Measurements from ENCODE around the gene IFNB1. TPM values are rescaled to one million over a fixed set of nuclear protein-coding genes. Genes with fewer than 3 reads are reported as not detected.

IFNB1 gene
- total RNA-seq, 2 donors from 2014 or later, result not detected

GRCh38 chr9:21056931-21057330, 20.8 kb downstream of the IFNB1 start:
- Histone ChIP-seq H3K4me1 (ENCODE audit: control insufficient read depth, insufficient read depth, low read length) (no peaks in the 10 kb centered on the region), H3K9ac (ENCODE audit: extremely low read depth, low read length, poor library complexity, severe bottlenecking) (no peak overlapping the region), H3K36me3 (ENCODE audit: control insufficient read depth, insufficient read depth, low read length) (no peaks in the 10 kb centered on the region), H3K27me3 (ENCODE audit: control insufficient read depth, insufficient read depth, low read length, poor library complexity, severe bottlenecking) (no peaks in the 10 kb centered on the region), H3K9me3 (ENCODE audit: control insufficient read depth, low read length) (no peaks in the 10 kb centered on the region), H3K4me3 (ENCODE audit: low read length) (no peak overlapping the region), H3K27ac (ENCODE audit: low read depth, low read length) (no peak overlapping the region)
- H3K27me3 Mint-ChIP-seq (ENCODE audit: insufficient read depth), result no peaks in the 10 kb centered on the region
- 81 to 83% methylated on average over 1 of the region's 1 CpG for WGBS, 2 experiments (ENCODE audit: insufficient coverage in 1 of 2, insufficient read length in 1 of 2)
- H3K4me3 Mint-ChIP-seq, result no peak overlapping the region
- H3K9me3 Mint-ChIP-seq, result no peaks in the 10 kb centered on the region
- no peaks in the 10 kb centered on the region for H3K36me3 Mint-ChIP-seq (ENCODE audit: low read depth)
- H3K27ac Mint-ChIP-seq, result no peak overlapping the region
- DNase-seq, result no peak
- TF ChIP-seq CTCF (conservative IDR thresholded peaks at IDR 0.05), result no peak
- H3K4me1 Mint-ChIP-seq, result no peaks in the 10 kb centered on the region

- Mint-ChIP-seq H3K27ac (no peak overlapping the region), H3K4me1 (no peaks in the 10 kb centered on the region), H3K4me3 (no peak overlapping the region), H3K27me3 (ENCODE audit: insufficient read depth) (no peaks in the 10 kb centered on the region), H3K9me3 (no peaks in the 10 kb centered on the region), H3K36me3 (ENCODE audit: low read depth) (no peaks in the 10 kb centered on the region)
- Histone ChIP-seq H3K27me3 (ENCODE audit: control insufficient read depth, insufficient read depth, low read length, poor library complexity, severe bottlenecking) (no peaks in the 10 kb centered on the region), H3K9ac (ENCODE audit: extremely low read depth, low read length, poor library complexity, severe bottlenecking) (no peak overlapping the region), H3K36me3 (ENCODE audit: control insufficient read depth, insufficient read depth, low read length) (no peaks in the 10 kb centered on the region), H3K4me1 (ENCODE audit: control insufficient read depth, insufficient read depth, low read length) (no peaks in the 10 kb centered on the region), H3K9me3 (ENCODE audit: control insufficient read depth, low read length) (no peaks in the 10 kb centered on the region), H3K4me3 (ENCODE audit: low read length) (no peak overlapping the region), H3K27ac (ENCODE audit: low read depth, low read length) (no peak overlapping the region)
- no peak for TF ChIP-seq CTCF (conservative IDR thresholded peaks at IDR 0.05)
- no peak for DNase-seq
- 90 to 92% methylated on average over 1 to 2 of the region's 2 CpGs for WGBS, 2 experiments (ENCODE audit: insufficient coverage in 1 of 2, insufficient read length in 1 of 2)
These were observed 23.9 kb downstream of the IFNB1 start for GRCh38 chr9:21053851-21054250.

GRCh38 chr9:21047281-21047691, 30.5 kb downstream of the IFNB1 start:
- Mint-ChIP-seq H3K27ac (no peak overlapping the region), H3K4me3 (no peak overlapping the region), H3K36me3 (ENCODE audit: low read depth) (no peaks in the 10 kb centered on the region), H3K27me3 (ENCODE audit: insufficient read depth) (no peaks in the 10 kb centered on the region), H3K9me3 (no peaks in the 10 kb centered on the region), H3K4me1 (peaks cover 4% of the 10 kb centered on the region)
- Histone ChIP-seq H3K4me3 (ENCODE audit: low read length) (no peak overlapping the region), H3K9me3 (ENCODE audit: control insufficient read depth, low read length) (no peaks in the 10 kb centered on the region), H3K27me3 (ENCODE audit: control insufficient read depth, insufficient read depth, low read length, poor library complexity, severe bottlenecking) (no peaks in the 10 kb centered on the region), H3K9ac (ENCODE audit: extremely low read depth, low read length, poor library complexity, severe bottlenecking) (no peak overlapping the region), H3K27ac (ENCODE audit: low read depth, low read length) (no peak overlapping the region), H3K36me3 (ENCODE audit: control insufficient read depth, insufficient read depth, low read length) (no peaks in the 10 kb centered on the region), H3K4me1 (ENCODE audit: control insufficient read depth, insufficient read depth, low read length) (no peaks in the 10 kb centered on the region)
- no peak for TF ChIP-seq CTCF (conservative IDR thresholded peaks at IDR 0.05)
- no peak for DNase-seq
- WGBS, 2 experiments (ENCODE audit: insufficient coverage in 1 of 2, insufficient read length in 1 of 2), result 86 to 96% methylated on average over 1 to 2 of the region's 2 CpGs

Measured in endodermal cell (in vitro differentiated cells).